Mononuclear cell (primary cell): Measurements from ENCODE around the gene MGLL. TPM values are rescaled to one million over a fixed set of nuclear protein-coding genes. Genes with fewer than 3 reads are reported as not detected.

ENCODE experiments used
- H3K27me3 ChIP-seq: 2 replicates; pipeline ENCODE4 v1.6.0; 2011; ENCODE audit warnings: low read length, control low read depth; ENCODE audit not compliant: insufficient read depth
- H3K4me1 ChIP-seq: 2 replicates; pipeline ENCODE4 v1.5.1; 2011; ENCODE audit warnings: mild to moderate bottlenecking, low read length, control low read depth; ENCODE audit not compliant: insufficient read depth
- H3K4me3 ChIP-seq: 2 replicates; pipeline ENCODE4 v1.5.1; 2011; ENCODE audit warnings: mild to moderate bottlenecking, low read length, moderate library complexity
- H3K9me3 ChIP-seq: 2 replicates; pipeline ENCODE4 v1.5.1; 2011; ENCODE audit warnings: low read depth, mild to moderate bottlenecking, control low read depth, low read length
- total RNA-seq: library from RNA; depleted of rRNA; stranded (reverse); fragments of >200 nt; gene quantifications from one replicate; pipeline ENCODE4 v1.2.3, GENCODE V29; 2012

The MGLL gene
- total RNA-seq, 1 donor: 10.7 TPM

- H3K27me3 ChIP-seq: no peaks in the 10 kb centered on the region
- no peaks in the 10 kb centered on the region for H3K9me3 ChIP-seq
- no peak overlapping the region for H3K4me3 ChIP-seq
- peaks cover 56% of the 10 kb centered on the region for H3K4me1 ChIP-seq
Observed at GRCh38 chr3:127771746-127772145, 50.6 kb downstream of the MGLL start.

GRCh38 chr3:127770671-127771355, 51.5 kb downstream of the MGLL start:
- H3K4me1 ChIP-seq: peaks cover 47% of the 10 kb centered on the region
- H3K4me3 ChIP-seq: no peak overlapping the region
- no peaks in the 10 kb centered on the region for H3K9me3 ChIP-seq
- no peaks in the 10 kb centered on the region for H3K27me3 ChIP-seq

- H3K4me1 ChIP-seq: peaks cover 36% of the 10 kb centered on the region
- H3K4me3 ChIP-seq: no peak overlapping the region
- no peaks in the 10 kb centered on the region for H3K9me3 ChIP-seq
- H3K27me3 ChIP-seq: no peaks in the 10 kb centered on the region
Observed at GRCh38 chr3:127769284-127770081, 52.8 kb downstream of the MGLL start.

GRCh38 chr3:127768346-127769008, 53.8 kb downstream of the MGLL start:
- no peak overlapping the region for H3K4me3 ChIP-seq
- no peaks in the 10 kb centered on the region for H3K27me3 ChIP-seq
- no peaks in the 10 kb centered on the region for H3K9me3 ChIP-seq
- H3K4me1 ChIP-seq: peaks cover 44% of the 10 kb centered on the region

- Histone ChIP-seq H3K9me3 (no peaks in the 10 kb centered on the region), H3K4me3 (no peak overlapping the region), H3K27me3 (no peaks in the 10 kb centered on the region), H3K4me1 (peaks cover 53% of the 10 kb centered on the region)
Observed at GRCh38 chr3:127767126-127767525, 55.2 kb downstream of the MGLL start.

GRCh38 chr3:127765735-127766134, 56.6 kb downstream of the MGLL start:
- Histone ChIP-seq H3K4me3 (no peak overlapping the region), H3K4me1 (peaks cover 53% of the 10 kb centered on the region), H3K27me3 (no peaks in the 10 kb centered on the region), H3K9me3 (no peaks in the 10 kb centered on the region)

- H3K9me3 ChIP-seq: no peaks in the 10 kb centered on the region
- H3K27me3 ChIP-seq: no peaks in the 10 kb centered on the region
- peaks cover 47% of the 10 kb centered on the region for H3K4me1 ChIP-seq
- H3K4me3 ChIP-seq: no peak overlapping the region
Observed at GRCh38 chr3:127764841-127765362, 57.4 kb downstream of the MGLL start.

GRCh38 chr3:127764301-127764700, 58.0 kb downstream of the MGLL start:
- peaks cover 47% of the 10 kb centered on the region for H3K4me1 ChIP-seq
- H3K4me3 ChIP-seq: no peak overlapping the region
- H3K9me3 ChIP-seq: no peaks in the 10 kb centered on the region

DNA sequence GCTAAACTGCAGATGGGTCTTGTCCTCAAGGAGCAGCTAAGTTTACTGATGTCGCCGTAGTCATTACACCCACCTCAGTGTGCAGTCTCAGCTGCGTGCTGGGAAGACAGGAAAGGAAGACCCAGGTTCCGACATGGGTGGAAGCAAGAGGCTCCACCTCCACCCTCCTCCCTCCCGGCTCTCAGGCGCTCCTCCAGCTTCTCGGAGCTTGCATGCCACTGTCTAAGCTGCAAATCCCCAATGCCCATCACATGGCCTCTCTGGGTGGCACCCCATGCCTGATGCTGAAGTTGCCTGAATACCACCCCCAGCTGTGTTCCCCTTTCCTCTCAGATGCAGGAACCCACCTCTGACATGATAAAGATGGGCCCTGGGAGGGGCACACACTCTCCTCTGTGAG, 58.5 kb downstream of the MGLL start:
- peaks cover 45% of the 10 kb centered on the region for H3K4me1 ChIP-seq
- no peak overlapping the region for H3K4me3 ChIP-seq
- no peaks in the 10 kb centered on the region for H3K27me3 ChIP-seq
- no peaks in the 10 kb centered on the region for H3K9me3 ChIP-seq

More at GRCh38 chr3:127764301-127764700, 58.0 kb downstream of the MGLL start:
- H3K27me3 ChIP-seq: no peaks in the 10 kb centered on the region

GRCh38 chr3:127763337-127763736, 59.0 kb downstream of the MGLL start:
- no peaks in the 10 kb centered on the region for H3K9me3 ChIP-seq
- H3K27me3 ChIP-seq: no peaks in the 10 kb centered on the region
- no peak overlapping the region for H3K4me3 ChIP-seq
- H3K4me1 ChIP-seq: peaks cover 40% of the 10 kb centered on the region

DNA sequence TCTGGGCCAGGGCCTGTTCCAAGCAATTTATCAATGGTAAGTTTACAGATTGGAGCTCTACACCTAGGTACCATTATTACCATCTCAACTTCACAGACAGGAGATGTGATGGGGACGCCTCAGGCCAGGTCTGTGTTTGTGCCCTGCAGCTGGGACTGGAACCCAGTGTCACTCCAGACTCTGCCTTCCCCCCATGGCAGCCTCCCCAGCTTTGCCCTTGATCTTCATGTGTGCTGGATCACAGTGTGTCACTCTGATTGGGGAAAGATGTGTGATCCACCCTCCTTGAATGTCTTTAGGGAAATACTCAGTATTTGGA, 59.6 kb downstream of the MGLL start:
- Histone ChIP-seq H3K9me3 (no peaks in the 10 kb centered on the region), H3K4me3 (no peak overlapping the region), H3K4me1 (peaks cover 34% of the 10 kb centered on the region), H3K27me3 (no peaks in the 10 kb centered on the region)

DNA sequence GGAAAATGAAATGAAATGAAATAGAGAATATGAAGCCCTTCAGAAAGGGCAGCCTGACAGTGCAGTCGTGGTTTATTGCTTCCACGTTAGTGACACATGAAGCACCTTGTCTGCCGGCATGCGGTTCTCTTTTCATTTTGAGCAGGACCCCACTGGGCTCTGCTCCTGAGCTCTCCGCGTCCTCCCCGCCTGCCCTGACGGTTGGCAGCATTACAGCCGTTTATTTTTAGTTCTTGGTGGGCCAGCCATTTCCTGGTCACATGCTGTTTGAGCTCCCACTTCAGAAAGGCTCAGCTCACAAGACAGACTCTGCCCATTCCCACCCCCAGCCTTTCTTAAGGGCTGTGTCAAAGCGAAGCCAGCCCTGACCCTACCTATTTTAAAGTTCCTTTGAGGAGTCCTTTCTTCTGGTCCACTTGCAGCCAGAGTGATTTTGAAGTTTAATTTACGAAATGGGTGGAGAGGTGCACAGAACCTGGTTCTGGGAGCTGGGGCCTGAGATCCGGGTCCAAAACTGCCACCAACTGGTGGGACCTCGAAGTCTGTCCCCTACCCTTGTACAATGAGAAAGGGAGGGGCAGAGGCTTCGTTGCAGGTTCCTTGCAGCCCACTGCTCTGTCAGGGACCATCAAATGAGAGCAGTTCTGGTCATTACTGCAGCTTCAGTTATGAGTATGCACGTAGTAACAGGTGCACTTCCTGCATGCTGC, 60.1 kb downstream of the MGLL start:
- Histone ChIP-seq H3K4me3 (no peak overlapping the region), H3K27me3 (no peaks in the 10 kb centered on the region), H3K4me1 (peaks cover 34% of the 10 kb centered on the region), H3K9me3 (no peaks in the 10 kb centered on the region)

DNA sequence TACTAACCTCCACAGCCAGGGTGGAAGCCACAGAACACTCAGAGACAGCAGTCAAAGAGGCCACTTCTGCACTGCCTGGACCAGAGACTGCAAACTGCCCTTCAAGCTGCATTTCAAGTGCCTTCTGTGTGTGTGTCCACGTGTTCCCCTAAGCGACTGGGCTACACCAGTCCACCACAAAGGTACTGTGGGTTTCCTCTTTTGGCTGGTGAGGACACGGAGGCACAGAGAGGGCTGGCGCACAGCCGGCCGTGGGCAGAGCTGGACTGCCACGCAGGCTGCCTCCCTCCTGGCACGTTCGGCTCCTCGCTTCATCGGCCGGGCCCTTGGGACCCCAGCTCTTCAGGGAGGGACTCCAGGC, 60.9 kb downstream of the MGLL start:
- no peaks in the 10 kb centered on the region for H3K27me3 ChIP-seq
- H3K4me3 ChIP-seq: no peak overlapping the region
- H3K4me1 ChIP-seq: peaks cover 34% of the 10 kb centered on the region
- H3K9me3 ChIP-seq: no peaks in the 10 kb centered on the region

DNA sequence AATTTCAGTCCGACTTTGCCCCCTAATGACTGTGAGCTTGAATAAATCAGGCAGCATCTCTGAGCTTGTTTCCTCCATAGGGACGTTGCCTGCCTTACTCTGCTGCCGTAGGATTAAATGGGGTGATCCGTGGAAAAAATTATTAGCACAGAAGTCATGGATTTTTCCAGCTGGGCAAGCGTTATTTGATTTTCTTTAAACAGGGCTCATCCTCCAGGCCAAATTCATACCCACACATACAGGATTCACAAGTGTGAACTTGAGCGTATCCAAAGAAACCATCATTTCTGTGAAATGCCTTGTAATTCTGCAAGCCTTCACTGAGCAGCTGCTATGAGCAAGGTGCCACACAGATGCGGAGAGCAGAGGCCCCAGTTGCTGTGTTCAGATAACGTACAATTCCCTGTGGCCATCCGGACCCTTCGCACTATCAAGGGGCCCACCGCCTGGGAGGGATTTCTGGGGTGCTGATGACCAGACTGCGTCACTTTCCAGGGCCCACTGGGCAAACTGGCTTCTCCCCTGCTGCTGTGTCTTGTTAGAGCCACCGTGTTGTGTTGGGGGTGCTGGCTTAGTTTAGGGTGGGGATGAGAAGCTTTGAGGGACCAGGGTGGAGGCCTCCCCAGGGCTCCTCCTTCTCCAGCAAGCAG, 61.4 kb downstream of the MGLL start:
- Histone ChIP-seq H3K4me3 (no peak overlapping the region), H3K4me1 (peaks cover 38% of the 10 kb centered on the region), H3K27me3 (no peaks in the 10 kb centered on the region), H3K9me3 (no peaks in the 10 kb centered on the region)
